NB4 (cell line): ENCODE measurements around the gene SRBD1.

Experiments used
- DNase-seq: peaks from one replicate; pipeline ENCODE4 v3.0.0; 2010; ENCODE audit warnings: low read depth
- H3K4me3 ChIP-seq: one replicate; pipeline ENCODE4 v1.5.1; 2011; ENCODE audit warnings: mild to moderate bottlenecking, low read depth, low read length, moderate library complexity
- MYC ChIP-seq: IDR thresholded peaks from 2 replicates; pipeline ENCODE4 v1.6.1; 2011; ENCODE audit warnings: low read depth, low read length
- POLR2A ChIP-seq: IDR thresholded peaks from 2 replicates; pipeline ENCODE4 v1.6.1; 2011; ENCODE audit warnings: mild to moderate bottlenecking; ENCODE audit not compliant: insufficient read length; ENCODE audit errors: extremely low read depth
- TF ChIP-seq, protein P1 (sequence below): IDR thresholded peaks from 2 replicates; pipeline ENCODE4 v1.6.1; 2011; ENCODE audit warnings: low read depth, low read length
- TF ChIP-seq, protein P2 (sequence below): IDR thresholded peaks from one replicate; pipeline ENCODE4 v1.5.1; 2012; ENCODE audit warnings: low read depth, low read length

Gene SRBD1

DNA sequence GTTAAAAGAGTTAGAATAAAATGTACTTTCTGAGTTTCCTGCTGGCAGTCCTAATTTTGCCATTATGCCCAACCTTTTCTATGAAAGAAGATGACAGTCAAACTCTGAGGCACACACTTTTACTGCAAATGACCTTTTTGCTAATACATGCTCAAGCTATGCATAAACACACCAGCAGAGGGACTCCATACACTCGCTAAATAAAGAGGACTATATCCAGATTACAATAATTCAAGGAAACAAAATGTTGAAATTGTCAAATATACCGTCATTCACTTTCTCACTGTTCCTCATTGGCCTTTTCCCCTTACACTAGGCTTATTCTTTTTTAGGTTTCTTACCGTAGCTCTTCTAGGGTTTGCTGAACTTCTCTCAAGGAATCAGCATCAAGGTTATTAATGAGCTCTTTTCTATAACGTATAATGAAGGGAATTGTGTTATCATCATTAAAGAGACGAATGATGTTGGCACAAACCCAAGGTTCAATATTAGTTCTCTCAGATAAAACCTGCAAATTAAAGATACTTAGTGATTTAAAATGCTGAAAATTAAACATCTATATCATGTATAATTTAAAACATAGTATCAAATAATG is 25.7 kb downstream of the SRBD1 start:
- no peak overlapping the region for H3K4me3 ChIP-seq
- TF ChIP-seq POLR2A (no peak), MYC (no peak)
- TF ChIP-seq, protein P1, sequence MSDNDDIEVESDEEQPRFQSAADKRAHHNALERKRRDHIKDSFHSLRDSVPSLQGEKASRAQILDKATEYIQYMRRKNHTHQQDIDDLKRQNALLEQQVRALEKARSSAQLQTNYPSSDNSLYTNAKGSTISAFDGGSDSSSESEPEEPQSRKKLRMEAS, result no peak
- TF ChIP-seq, protein P2, sequence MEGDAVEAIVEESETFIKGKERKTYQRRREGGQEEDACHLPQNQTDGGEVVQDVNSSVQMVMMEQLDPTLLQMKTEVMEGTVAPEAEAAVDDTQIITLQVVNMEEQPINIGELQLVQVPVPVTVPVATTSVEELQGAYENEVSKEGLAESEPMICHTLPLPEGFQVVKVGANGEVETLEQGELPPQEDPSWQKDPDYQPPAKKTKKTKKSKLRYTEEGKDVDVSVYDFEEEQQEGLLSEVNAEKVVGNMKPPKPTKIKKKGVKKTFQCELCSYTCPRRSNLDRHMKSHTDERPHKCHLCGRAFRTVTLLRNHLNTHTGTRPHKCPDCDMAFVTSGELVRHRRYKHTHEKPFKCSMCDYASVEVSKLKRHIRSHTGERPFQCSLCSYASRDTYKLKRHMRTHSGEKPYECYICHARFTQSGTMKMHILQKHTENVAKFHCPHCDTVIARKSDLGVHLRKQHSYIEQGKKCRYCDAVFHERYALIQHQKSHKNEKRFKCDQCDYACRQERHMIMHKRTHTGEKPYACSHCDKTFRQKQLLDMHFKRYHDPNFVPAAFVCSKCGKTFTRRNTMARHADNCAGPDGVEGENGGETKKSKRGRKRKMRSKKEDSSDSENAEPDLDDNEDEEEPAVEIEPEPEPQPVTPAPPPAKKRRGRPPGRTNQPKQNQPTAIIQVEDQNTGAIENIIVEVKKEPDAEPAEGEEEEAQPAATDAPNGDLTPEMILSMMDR, result peak; percentile 62
- DNase-seq, result peak; percentile 74

DNA sequence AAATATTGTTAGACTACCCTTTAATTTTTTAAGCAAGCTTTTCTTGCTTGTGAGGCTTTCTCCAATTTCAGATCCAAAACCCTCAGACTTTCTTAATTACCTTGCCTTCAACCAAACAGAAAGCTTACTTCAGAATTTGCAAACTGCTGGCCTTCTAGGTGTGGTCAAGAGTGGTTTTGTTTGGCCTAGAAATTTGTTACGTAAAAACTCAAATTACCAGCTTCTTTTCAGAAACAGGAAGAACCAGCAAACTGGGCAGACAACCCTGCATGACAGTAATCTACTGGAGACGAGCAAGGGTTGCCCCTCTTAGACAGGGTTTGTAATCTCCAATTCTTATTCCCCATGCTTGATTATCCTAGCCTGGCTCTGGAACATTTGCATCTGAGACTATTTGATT is 27.1 kb downstream of the SRBD1 start:
- DNase-seq, result peak; percentile 72
- no peak overlapping the region for H3K4me3 ChIP-seq
- TF ChIP-seq, protein P1, result no peak
- TF ChIP-seq, protein P2, result no peak
- TF ChIP-seq MYC (no peak), POLR2A (no peak)

DNA sequence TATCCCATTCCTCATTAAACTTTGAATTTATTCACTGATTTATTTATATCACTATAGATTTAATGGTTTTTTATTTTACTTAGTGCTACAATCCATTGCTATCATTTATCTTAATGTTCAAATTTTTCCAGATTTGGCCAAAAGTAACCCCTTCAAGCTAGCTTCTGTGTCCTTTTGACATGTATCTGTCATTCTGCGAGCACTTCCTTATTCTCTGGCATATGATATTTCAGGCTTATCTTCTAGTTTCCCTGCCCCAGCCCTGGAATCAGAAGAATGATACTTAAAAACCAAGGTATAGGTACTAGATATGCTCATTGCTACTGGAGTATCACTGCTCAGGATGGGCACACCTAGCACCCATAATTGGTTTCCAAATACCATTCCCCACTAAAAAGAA is 28.5 kb downstream of the SRBD1 start:
- no peak overlapping the region for H3K4me3 ChIP-seq
- TF ChIP-seq MYC, result no peak
- no peak for TF ChIP-seq POLR2A
- TF ChIP-seq, protein P1, result no peak
- TF ChIP-seq, protein P2, result no peak
- no peak for DNase-seq

DNA sequence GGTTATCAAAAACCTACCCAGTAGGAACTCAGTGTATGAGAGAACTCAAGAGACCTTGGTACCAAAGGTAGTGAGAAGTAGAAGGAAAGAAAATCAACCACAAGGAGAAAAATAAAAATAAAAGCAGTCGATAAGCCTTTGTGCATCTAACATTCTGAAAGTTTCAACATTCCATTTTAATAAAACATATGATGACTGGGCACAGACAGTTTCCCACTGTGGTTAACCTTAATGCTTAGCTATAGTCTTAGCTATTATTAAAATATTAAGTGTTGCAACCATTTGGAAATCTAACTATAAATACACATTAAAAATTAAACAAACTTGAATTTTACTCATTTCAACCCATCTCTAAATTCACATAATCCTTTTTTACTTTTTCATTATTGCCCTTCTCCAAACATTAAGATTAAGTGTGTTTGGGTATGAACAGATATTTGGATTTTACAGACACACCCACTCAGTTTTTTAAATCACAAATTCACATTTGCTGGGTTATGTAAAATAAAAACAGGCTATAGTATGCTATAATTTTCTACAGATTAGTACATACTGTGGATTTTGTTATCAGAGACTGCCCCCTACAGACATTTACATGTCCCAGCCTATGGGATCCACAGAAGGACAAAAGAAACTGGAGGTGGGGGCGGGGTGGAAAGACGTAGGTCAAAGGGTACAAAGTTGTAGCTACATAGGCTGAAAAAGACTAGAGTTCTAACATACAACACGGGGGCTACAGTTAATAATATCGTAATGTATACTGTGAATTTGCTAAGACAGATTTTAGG is 32.8 kb downstream of the SRBD1 start:
- no peak for TF ChIP-seq POLR2A
- TF ChIP-seq, protein P2, result peak; percentile 63
- peak; percentile 68 for DNase-seq
- no peak overlapping the region for H3K4me3 ChIP-seq

DNA sequence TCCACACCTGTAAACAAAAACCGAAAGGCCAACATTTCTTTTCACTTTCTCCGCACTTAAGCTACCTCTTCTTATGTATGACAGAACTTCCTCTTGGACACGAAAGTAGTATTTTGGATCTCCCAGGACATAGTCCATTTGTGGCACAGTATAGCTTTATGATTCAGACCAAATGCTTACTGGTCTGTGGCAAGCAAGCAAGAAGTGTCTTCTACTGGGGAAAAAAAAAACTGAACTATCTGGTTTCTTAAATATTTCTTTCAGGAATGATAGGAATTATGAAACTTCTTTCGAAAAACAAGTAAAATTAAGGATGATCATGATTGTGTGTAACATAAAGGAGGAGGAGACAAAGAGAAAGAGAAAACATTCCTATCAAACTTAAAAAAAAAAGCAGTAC is 33.6 kb downstream of the SRBD1 start:
- DNase-seq, result no peak
- TF ChIP-seq MYC (no peak), POLR2A (no peak)
- TF ChIP-seq, protein P1, result no peak
- TF ChIP-seq, protein P2, result no peak
- H3K4me3 ChIP-seq, result no peak overlapping the region
